ENCODE data around the gene TTC39B. TPM values are rescaled to one million over a fixed set of nuclear protein-coding genes. Genes with fewer than 3 reads are reported as not detected.

Gene TTC39B
- total RNA-seq, 2 experiments from 2014 or later, result 17.8 to 20.3 TPM

DNA sequence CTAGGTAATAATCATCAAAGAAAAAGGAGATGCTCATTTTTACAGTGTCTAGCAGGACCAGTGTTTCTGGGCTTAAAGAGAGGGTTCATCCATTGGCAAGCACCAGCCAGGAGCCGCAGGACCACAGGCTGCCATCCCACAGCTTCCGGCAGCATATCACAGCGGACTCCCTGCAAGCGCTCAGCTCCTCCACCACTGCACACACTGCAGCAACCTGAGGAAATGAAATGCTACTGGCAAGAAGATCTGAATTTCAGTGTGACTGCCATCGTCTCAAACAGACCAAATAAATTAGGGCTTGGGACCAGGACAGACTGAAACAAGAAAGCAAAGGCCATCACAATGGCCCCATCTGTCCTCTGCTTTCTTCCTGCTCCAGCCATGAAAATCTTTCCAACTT, 114.2 kb downstream of the TTC39B start:
- ATAC-seq (no peak), DNase-seq (no peak)
- Mint-ChIP-seq H3K36me3 (ENCODE audit: low read depth) (peaks cover 49% of the 10 kb centered on the region), H3K27me3 (ENCODE audit: low read depth) (no peaks in the 10 kb centered on the region), H3K4me3 (no peak overlapping the region), H3K27ac (no peak overlapping the region), H3K4me1 (ENCODE audit: low read depth) (peaks cover 20% of the 10 kb centered on the region), H3K9me3 (ENCODE audit: insufficient read depth) (peaks cover 5% of the 10 kb centered on the region)
- CTCF ChIA-PET, result no interaction called here
- POLR2A ChIA-PET, result no interaction called here

DNA sequence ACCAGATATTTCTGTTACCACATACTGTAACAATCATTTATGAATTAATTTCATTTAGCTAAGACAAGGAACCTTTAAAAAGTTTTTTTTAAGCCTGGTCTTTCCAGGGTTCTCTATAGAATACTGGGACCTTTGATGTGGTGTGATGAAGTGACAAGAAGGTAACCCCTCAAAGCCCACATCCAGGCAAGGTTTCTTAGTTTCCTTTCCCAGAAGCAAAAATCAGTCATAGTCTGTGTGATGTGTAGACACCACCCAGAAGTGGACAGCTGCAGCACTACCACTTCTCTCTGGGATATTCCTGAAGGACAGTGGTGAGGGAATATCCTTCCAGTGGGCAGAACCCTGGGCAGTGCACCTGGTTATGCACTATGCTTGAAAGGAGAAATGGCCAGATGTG, 115.6 kb downstream of the TTC39B start:
- Mint-ChIP-seq H3K27me3 (ENCODE audit: low read depth) (no peaks in the 10 kb centered on the region), H3K36me3 (ENCODE audit: low read depth) (peaks cover 54% of the 10 kb centered on the region), H3K4me1 (ENCODE audit: low read depth) (peaks cover 20% of the 10 kb centered on the region), H3K4me3 (no peak overlapping the region), H3K9me3 (ENCODE audit: insufficient read depth) (peaks cover 5% of the 10 kb centered on the region), H3K27ac (peak overlapping the region; percentile 2)
- ChIA-PET POLR2A (no interaction called here), CTCF (no interaction called here)
- DNase-seq, result peak; percentile 58
- peak; percentile 96 for ATAC-seq

GRCh38 chr9:15189481-15189880, 117.5 kb downstream of the TTC39B start:
- Mint-ChIP-seq H3K4me1 (ENCODE audit: low read depth) (peaks cover 20% of the 10 kb centered on the region), H3K9me3 (ENCODE audit: insufficient read depth) (no peaks in the 10 kb centered on the region), H3K4me3 (no peak overlapping the region), H3K27me3 (ENCODE audit: low read depth) (no peaks in the 10 kb centered on the region), H3K27ac (no peak overlapping the region), H3K36me3 (ENCODE audit: low read depth) (peaks cover 47% of the 10 kb centered on the region)
- POLR2A ChIA-PET, result no interaction called here
- no peak for DNase-seq
- ATAC-seq, result no peak
- CTCF ChIA-PET, result interaction anchor here (1.3 kb wide), 1 partner anchor 10 kb away, joined by 5 read pairs; no protein-coding TSS in a partner anchor

DNA sequence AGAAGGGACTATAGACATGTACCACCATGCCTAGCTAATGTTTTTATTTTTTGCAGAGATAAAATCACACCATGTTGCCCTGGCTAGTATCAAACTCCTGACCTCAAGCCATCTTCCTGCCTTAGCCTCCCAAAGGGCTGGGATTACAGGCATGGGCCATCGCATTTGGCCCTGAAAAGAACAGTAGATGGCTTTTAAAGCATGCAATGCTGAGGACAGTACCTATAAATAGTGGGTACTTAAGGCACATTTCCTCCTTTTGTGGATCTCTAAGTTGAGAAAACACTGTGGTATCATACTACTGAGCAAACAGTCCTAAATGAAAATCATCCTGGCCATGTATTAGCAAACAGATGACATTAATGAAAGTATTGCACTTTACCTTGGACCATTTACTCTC, 119.4 kb downstream of the TTC39B start:
- no peak for ATAC-seq
- no peak overlapping the region for H3K4me3 Mint-ChIP-seq
- POLR2A ChIA-PET, result no interaction called here
- H3K27me3 Mint-ChIP-seq (ENCODE audit: low read depth), result no peaks in the 10 kb centered on the region
- H3K27ac Mint-ChIP-seq, result no peak overlapping the region
- no peak for DNase-seq
- CTCF ChIA-PET, result interaction anchor here (1.3 kb wide), 1 partner anchor 53 kb away, joined by 3 read pairs; no protein-coding TSS in a partner anchor
- peaks cover 51% of the 10 kb centered on the region for H3K36me3 Mint-ChIP-seq (ENCODE audit: low read depth)
- peaks cover 20% of the 10 kb centered on the region for H3K4me1 Mint-ChIP-seq (ENCODE audit: low read depth)
- H3K9me3 Mint-ChIP-seq (ENCODE audit: insufficient read depth), result no peaks in the 10 kb centered on the region

DNA sequence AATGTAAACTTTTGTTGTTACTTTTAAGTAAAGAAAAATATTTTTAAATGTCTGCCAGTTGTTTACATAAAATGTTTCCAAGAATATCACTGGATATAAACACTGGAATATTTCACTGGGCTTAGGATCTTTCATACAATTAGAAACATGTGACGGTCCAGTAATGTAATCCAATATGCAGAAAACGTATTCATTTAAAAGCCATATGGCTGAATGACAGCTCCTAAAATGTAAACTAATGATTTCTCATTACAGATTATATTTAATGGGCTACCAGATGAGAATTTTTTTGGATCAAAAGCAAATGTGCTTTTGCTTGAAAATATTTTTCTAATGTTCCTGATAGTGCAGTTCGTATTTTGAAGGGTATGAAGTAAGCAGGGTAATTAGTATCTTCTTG, 124.3 kb downstream of the TTC39B start:
- no peak for ATAC-seq
- Mint-ChIP-seq H3K9me3 (ENCODE audit: insufficient read depth) (no peaks in the 10 kb centered on the region), H3K27ac (no peak overlapping the region), H3K36me3 (ENCODE audit: low read depth) (peaks cover 46% of the 10 kb centered on the region), H3K4me3 (no peak overlapping the region), H3K27me3 (ENCODE audit: low read depth) (no peaks in the 10 kb centered on the region), H3K4me1 (ENCODE audit: low read depth) (peaks cover 6% of the 10 kb centered on the region)
- POLR2A ChIA-PET, result no interaction called here
- CTCF ChIA-PET, result no interaction called here
- DNase-seq, result no peak

GRCh38 chr9:15182101-15182551, 124.9 kb downstream of the TTC39B start:
- H3K9me3 Mint-ChIP-seq (ENCODE audit: insufficient read depth), result no peaks in the 10 kb centered on the region
- H3K4me1 Mint-ChIP-seq (ENCODE audit: low read depth), result peaks cover 6% of the 10 kb centered on the region
- ChIA-PET POLR2A (no interaction called here), CTCF (interaction anchor here (1.5 kb wide), 1 partner anchor 29 kb away, joined by 3 read pairs; no protein-coding TSS in a partner anchor)
- H3K27me3 Mint-ChIP-seq (ENCODE audit: low read depth), result no peaks in the 10 kb centered on the region
- no peak overlapping the region for H3K27ac Mint-ChIP-seq
- ATAC-seq (no peak), DNase-seq (no peak)
- H3K4me3 Mint-ChIP-seq, result no peak overlapping the region
- H3K36me3 Mint-ChIP-seq (ENCODE audit: low read depth), result peaks cover 46% of the 10 kb centered on the region

DNA sequence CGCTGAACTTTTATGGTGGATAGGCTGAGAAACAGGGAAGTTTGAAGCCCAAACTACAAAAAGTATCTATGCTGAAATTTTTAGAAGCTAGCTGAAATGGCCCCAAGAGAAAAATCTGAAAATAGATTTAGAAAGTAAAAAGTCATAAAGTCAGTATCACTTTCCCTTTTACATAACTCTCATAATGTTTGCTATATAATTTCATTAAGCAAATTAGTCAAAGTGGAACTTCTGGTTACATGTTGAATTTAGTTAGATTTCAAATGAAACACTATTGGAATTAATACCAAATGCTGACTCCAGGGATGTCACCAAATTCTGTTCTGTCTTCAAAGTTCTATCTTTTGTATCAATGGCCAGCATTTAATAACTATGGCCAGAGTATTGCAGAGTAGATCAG, 126.9 kb downstream of the TTC39B start:
- ChIA-PET POLR2A (no interaction called here), CTCF (interaction anchor here (1.1 kb wide), 1 partner anchor 10 kb away, joined by 5 read pairs; no protein-coding TSS in a partner anchor)
- DNase-seq, result no peak
- no peak overlapping the region for H3K4me3 Mint-ChIP-seq
- H3K36me3 Mint-ChIP-seq (ENCODE audit: low read depth), result peaks cover 48% of the 10 kb centered on the region
- H3K27ac Mint-ChIP-seq, result no peak overlapping the region
- no peaks in the 10 kb centered on the region for H3K9me3 Mint-ChIP-seq (ENCODE audit: insufficient read depth)
- H3K27me3 Mint-ChIP-seq (ENCODE audit: low read depth), result no peaks in the 10 kb centered on the region
- no peak for ATAC-seq
- peaks cover 6% of the 10 kb centered on the region for H3K4me1 Mint-ChIP-seq (ENCODE audit: low read depth)

- DNase-seq (no peak), ATAC-seq (no peak)
- ChIA-PET CTCF (no interaction called here), POLR2A (no interaction called here)
- H3K4me1 Mint-ChIP-seq (ENCODE audit: low read depth), result peaks cover 6% of the 10 kb centered on the region
- peaks cover 55% of the 10 kb centered on the region for H3K36me3 Mint-ChIP-seq (ENCODE audit: low read depth)
- no peaks in the 10 kb centered on the region for H3K9me3 Mint-ChIP-seq (ENCODE audit: insufficient read depth)
- H3K4me3 Mint-ChIP-seq, result no peak overlapping the region
- H3K27ac Mint-ChIP-seq, result no peak overlapping the region
- no peaks in the 10 kb centered on the region for H3K27me3 Mint-ChIP-seq (ENCODE audit: low read depth)
Observed at GRCh38 chr9:15178631-15179030, 128.4 kb downstream of the TTC39B start.

DNA sequence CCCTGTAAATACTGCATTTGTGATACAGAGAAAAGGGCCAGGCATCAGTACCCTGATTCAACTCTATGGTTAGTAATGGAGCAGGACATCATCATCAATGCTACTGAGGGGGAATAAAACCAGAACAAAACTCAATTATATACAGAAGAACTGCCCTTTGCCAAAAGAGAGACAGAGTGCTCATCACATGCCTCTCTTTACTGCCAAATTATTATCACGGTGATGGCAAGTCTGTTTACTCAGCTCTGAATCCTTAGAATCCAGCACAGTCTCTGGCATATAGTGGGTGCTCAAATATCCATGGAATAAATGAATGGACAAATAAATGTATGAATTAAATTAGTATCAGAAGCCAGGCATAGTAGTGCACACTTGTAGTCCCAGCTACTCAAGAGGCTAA, 130.2 kb downstream of the TTC39B start:
- Mint-ChIP-seq H3K4me1 (ENCODE audit: low read depth) (peaks cover 6% of the 10 kb centered on the region), H3K36me3 (ENCODE audit: low read depth) (peaks cover 60% of the 10 kb centered on the region), H3K9me3 (ENCODE audit: insufficient read depth) (no peaks in the 10 kb centered on the region), H3K27me3 (ENCODE audit: low read depth) (no peaks in the 10 kb centered on the region), H3K27ac (no peak overlapping the region), H3K4me3 (no peak overlapping the region)
- CTCF ChIA-PET, result no interaction called here
- no peak for ATAC-seq
- POLR2A ChIA-PET, result no interaction called here
- no peak for DNase-seq

DNA sequence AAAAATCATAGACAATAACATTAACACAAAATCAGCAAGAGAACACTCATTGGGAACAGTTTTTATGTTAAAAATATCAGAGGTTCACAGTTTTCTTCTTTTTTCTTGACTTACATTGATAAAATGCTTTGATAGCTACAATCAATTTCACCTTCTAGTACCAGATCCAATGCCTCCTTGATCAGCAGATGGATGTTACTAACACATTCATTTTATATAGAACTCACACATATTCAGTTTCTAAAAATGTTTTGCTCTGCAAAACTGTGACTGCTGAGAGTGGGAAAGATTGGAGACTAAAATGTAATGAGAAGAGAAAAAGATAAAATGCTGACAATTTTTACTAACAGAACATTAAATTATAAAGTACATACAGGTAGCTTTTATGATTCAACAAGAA, 143.1 kb downstream of the TTC39B start:
- ATAC-seq (no peak), DNase-seq (no peak)
- Mint-ChIP-seq H3K27me3 (ENCODE audit: low read depth) (no peaks in the 10 kb centered on the region), H3K36me3 (ENCODE audit: low read depth) (peaks cover 6% of the 10 kb centered on the region), H3K9me3 (ENCODE audit: insufficient read depth) (no peaks in the 10 kb centered on the region), H3K27ac (no peak overlapping the region), H3K4me1 (ENCODE audit: low read depth) (peaks cover 2% of the 10 kb centered on the region), H3K4me3 (no peak overlapping the region)
- POLR2A ChIA-PET, result no interaction called here
- CTCF ChIA-PET, result no interaction called here

DNA sequence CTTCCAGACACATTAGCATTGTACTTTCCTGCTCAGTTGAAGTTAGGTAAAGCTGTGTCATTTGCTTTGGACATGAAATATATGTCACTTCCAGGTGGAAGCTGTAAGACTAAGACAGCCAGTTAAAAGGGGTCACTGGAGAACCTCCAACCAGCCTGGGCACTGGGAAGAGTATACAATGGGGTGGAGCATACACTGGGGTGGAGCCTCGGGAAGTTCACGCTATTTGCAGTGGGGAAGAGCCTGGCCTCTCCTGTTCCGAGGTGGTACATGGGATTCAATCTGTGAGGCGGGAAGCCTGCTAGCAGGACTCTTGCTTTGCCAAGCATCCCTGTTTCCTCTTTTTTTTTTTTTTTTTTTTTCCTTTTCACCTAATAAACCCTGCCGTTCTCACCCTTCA, 145.3 kb downstream of the TTC39B start:
- POLR2A ChIA-PET, result no interaction called here
- ATAC-seq (no peak), DNase-seq (no peak)
- H3K4me3 Mint-ChIP-seq, result no peak overlapping the region
- CTCF ChIA-PET, result no interaction called here
- peaks cover 3% of the 10 kb centered on the region for H3K36me3 Mint-ChIP-seq (ENCODE audit: low read depth)
- peaks cover 2% of the 10 kb centered on the region for H3K4me1 Mint-ChIP-seq (ENCODE audit: low read depth)
- no peaks in the 10 kb centered on the region for H3K9me3 Mint-ChIP-seq (ENCODE audit: insufficient read depth)
- no peak overlapping the region for H3K27ac Mint-ChIP-seq
- H3K27me3 Mint-ChIP-seq (ENCODE audit: low read depth), result no peaks in the 10 kb centered on the region

GRCh38 chr9:15160673-15161072, 146.3 kb downstream of the TTC39B start:
- no peak for ATAC-seq
- peaks cover 2% of the 10 kb centered on the region for H3K4me1 Mint-ChIP-seq (ENCODE audit: low read depth)
- POLR2A ChIA-PET, result no interaction called here
- peaks cover 3% of the 10 kb centered on the region for H3K36me3 Mint-ChIP-seq (ENCODE audit: low read depth)
- DNase-seq, result no peak
- no peak overlapping the region for H3K27ac Mint-ChIP-seq
- peaks cover 5% of the 10 kb centered on the region for H3K27me3 Mint-ChIP-seq (ENCODE audit: low read depth)
- H3K4me3 Mint-ChIP-seq, result no peak overlapping the region
- CTCF ChIA-PET, result no interaction called here
- no peaks in the 10 kb centered on the region for H3K9me3 Mint-ChIP-seq (ENCODE audit: insufficient read depth)

GRCh38 chr9:15158064-15158463, 149.0 kb downstream of the TTC39B start:
- H3K36me3 Mint-ChIP-seq (ENCODE audit: low read depth), result no peaks in the 10 kb centered on the region
- ChIA-PET CTCF (interaction anchor here (1.2 kb wide), 1 partner anchor 23 kb away, joined by 3 read pairs; no protein-coding TSS in a partner anchor), POLR2A (no interaction called here)
- DNase-seq (no peak), ATAC-seq (no peak)
- H3K4me3 Mint-ChIP-seq, result no peak overlapping the region
- H3K27me3 Mint-ChIP-seq (ENCODE audit: low read depth), result peaks cover 14% of the 10 kb centered on the region
- no peak overlapping the region for H3K27ac Mint-ChIP-seq
- H3K4me1 Mint-ChIP-seq (ENCODE audit: low read depth), result no peaks in the 10 kb centered on the region
- H3K9me3 Mint-ChIP-seq (ENCODE audit: insufficient read depth), result no peaks in the 10 kb centered on the region
